SK-N-DZ (cell line): Measurements from ENCODE around the gene KDM2B.
A peak's percentile ranks its signal among the peaks of the same experiment; 100 is the strongest.
"Not testable (repeated sequence)": the region's sequence is repeated elsewhere in the genome, so short reads cannot be mapped to it uniquely, and the experiment has no call there.

Experiments used
- DNase-seq: peaks from one replicate; pipeline ENCODE4 v3.0.0-alpha.2; 2015; ENCODE audit warnings: low spot score

Gene KDM2B

GRCh38 chr12:121584885-121585284 lies 4.1 kb upstream of the KDM2B start:
- DNase-seq: not testable (repeated sequence)

GRCh38 chr12:121583334-121583661 lies 2.5 kb upstream of the KDM2B start:
- not testable (repeated sequence) for DNase-seq

GRCh38 chr12:121582583-121583333 lies 1.9 kb upstream of the KDM2B start:
- no peak for DNase-seq

- DNase-seq: peak; percentile 69
Measured at GRCh38 chr12:121581686-121582429, 1.0 kb upstream of the KDM2B start.

GRCh38 chr12:121579981-121580868 lies 598 bp downstream of the KDM2B start:
- peak; percentile 70 for DNase-seq

- DNase-seq: no peak
Measured at GRCh38 chr12:121579190-121579791, 1.5 kb downstream of the KDM2B start.

- no peak for DNase-seq
Measured at GRCh38 chr12:121578230-121579189, 2.3 kb downstream of the KDM2B start.

GRCh38 chr12:121577443-121578180 lies 3.2 kb downstream of the KDM2B start:
- no peak for DNase-seq

- DNase-seq: no peak
Measured at GRCh38 chr12:121576851-121577391, 3.9 kb downstream of the KDM2B start.

- DNase-seq: no peak
Measured at GRCh38 chr12:121575952-121576625, 4.7 kb downstream of the KDM2B start.

- no peak for DNase-seq
Measured at GRCh38 chr12:121575051-121575450, 5.8 kb downstream of the KDM2B start.

- no peak for DNase-seq
Measured at GRCh38 chr12:121574025-121574424, 6.8 kb downstream of the KDM2B start.

- no peak for DNase-seq
Measured at GRCh38 chr12:121571920-121572319, 8.9 kb downstream of the KDM2B start.

- peak; percentile 58 for DNase-seq
Measured at GRCh38 chr12:121570467-121571283, 10.1 kb downstream of the KDM2B start.

- no peak for DNase-seq
Measured at GRCh38 chr12:121568971-121569751, 11.7 kb downstream of the KDM2B start.

- no peak for DNase-seq
Measured at GRCh38 chr12:121568518-121568917, 12.3 kb downstream of the KDM2B start.

- no peak for DNase-seq
Measured at GRCh38 chr12:121565076-121565475, 15.7 kb downstream of the KDM2B start.
